GM19193 (cell line): ENCODE measurements around the gene CATSPERE.

Experiments used
- POLR2A ChIP-seq: IDR thresholded peaks from 4 replicates; pipeline ENCODE4 v1.6.1; 2011; ENCODE audit not compliant: insufficient read depth, insufficient read length; ENCODE audit errors: extremely low read depth

CATSPERE gene

DNA sequence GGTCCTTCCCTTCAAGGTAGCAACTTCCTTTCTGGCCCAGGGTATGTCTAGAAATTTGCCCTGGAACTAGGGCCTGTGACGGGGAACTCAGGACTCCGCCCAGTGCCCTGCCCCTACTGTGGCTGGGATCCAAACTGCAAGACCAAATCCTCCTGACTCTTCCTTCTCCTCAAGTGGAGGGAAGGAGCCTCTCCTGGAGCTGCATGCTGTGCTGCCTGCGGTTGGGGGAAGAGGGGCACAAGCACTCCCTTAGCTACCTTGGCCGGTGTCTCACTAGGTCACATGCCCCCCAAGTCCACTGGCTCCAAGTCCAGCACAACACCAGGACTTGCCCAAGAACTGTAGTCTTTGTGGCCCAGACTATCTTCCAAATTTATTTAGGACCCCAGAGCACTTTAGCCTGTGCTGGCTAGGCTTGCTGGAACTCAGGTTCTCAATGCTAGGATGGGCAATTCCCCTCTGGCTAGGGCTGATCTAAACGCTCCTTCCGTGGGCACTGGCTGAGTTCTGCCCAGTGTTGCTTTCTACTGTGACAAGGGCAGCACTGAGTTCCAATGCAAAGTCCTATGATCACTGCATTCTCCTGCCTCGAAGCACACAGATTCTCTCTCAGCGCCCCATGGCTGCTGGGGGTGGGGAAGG lies 21.6 kb upstream of the CATSPERE start:
- no peak for TF ChIP-seq POLR2A

DNA sequence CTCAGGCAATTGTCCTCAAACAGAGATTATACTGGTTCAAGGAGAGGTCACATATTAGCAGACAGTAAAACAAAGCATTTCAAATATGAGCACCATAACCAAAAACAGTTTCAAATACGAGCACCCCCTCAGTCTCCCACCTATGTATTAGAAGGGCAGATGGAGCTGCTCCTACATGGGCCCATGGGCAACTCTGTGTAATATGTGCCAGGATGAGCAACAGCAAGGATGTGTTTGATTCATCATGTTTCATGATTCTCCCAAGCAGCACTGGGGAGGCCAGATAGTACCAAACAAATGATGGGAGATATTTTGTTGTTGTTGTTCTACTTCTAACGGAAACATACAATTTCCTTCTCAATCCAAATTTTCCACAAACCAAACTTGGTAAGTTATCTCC lies 18.2 kb upstream of the CATSPERE start:
- TF ChIP-seq POLR2A: no peak

DNA sequence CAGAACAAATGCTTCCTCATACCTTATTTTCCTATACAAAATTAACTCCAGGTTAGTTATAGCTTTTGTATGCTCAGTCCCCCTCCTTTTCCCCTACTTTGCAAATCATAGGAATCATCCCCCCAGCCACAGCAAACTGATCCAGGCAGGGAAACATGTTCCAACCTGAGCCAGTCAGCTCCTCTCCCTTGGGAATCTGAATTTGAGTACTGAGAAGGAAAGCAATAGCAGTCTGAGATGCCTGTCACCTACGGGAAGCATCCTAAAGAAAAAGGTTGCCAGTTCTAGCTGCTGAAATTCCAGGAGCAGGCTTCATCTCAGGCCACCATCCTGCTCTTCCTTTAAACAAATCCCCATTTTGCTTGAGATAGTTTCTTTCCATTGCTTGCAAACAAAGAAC lies 16.2 kb upstream of the CATSPERE start:
- TF ChIP-seq POLR2A: no peak

DNA sequence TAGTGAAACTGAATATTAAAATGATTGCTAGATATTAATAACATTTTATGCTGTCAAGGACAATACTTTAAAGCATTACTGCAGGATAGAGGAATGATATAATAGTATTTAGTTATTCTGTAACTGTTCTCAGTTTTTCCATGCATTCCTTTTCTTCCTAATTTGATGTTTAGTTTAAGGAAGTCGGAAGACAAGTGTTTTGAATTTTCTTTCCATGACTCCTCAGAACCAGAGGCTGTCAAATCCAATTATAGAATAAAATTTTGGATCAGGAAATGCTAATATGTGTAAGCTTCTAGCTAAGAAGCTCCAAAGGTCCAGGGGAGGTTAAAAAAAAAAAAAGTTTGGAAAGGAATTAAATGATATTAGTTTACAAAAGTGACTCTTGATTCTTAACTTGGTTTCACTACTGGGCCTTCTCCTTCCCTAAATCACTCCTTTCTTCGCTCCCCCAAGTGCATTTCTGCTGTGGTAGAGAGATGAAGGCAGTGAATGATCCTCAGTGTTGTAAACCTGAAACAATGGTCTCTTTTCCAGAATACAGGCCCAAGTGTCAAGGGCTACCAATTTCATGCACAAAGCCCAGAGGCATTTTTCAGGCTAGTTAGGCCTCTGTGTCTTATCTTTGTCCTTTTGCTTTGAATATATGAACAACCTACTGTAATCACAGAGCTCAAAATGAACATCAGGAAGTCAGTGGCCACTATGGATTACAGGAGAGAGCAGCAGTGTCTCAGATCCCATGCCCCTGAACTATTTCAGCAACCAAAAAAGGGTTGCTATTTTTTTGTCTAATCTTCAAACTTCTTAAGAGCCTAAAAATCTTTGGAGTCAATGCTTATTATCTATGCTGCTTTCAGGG lies 15.5 kb upstream of the CATSPERE start:
- TF ChIP-seq POLR2A: no peak

DNA sequence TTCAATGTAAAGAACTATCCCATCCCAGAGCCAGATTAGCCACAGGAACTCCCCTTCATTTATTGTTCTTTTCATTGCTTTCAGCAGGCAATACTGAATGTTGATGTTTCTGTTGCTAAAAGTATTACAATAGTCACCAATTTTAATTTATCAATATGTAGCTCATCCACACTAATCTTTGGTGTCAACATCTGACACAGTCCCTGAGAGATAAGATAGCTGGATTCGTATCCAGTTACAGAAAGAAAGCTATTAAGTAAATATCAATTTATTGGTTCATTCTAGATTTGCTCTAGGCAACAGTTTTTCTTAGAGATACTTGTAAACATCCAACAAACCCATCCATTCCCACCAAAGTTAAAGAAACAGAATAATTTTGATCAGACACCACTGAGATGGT lies 14.0 kb upstream of the CATSPERE start:
- no peak for TF ChIP-seq POLR2A

DNA sequence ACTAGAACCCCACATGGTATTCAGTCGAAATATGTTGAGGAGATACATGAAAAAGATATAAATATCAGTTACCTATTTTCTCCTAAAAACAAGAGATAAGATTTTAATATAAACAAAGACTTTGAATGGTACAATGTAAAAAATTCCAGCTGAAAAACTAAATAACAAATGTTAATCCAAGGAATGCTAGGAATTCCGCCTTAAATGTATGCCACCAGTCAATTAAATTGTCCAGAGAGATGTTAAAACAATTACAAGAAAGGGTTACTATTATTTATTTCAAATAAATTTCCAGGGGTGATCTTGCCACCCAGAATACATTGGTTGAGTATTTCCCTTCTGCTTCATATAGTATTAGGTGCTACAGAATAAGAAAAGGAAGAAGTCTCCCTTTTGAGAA lies 13.5 kb upstream of the CATSPERE start:
- no peak for TF ChIP-seq POLR2A

DNA sequence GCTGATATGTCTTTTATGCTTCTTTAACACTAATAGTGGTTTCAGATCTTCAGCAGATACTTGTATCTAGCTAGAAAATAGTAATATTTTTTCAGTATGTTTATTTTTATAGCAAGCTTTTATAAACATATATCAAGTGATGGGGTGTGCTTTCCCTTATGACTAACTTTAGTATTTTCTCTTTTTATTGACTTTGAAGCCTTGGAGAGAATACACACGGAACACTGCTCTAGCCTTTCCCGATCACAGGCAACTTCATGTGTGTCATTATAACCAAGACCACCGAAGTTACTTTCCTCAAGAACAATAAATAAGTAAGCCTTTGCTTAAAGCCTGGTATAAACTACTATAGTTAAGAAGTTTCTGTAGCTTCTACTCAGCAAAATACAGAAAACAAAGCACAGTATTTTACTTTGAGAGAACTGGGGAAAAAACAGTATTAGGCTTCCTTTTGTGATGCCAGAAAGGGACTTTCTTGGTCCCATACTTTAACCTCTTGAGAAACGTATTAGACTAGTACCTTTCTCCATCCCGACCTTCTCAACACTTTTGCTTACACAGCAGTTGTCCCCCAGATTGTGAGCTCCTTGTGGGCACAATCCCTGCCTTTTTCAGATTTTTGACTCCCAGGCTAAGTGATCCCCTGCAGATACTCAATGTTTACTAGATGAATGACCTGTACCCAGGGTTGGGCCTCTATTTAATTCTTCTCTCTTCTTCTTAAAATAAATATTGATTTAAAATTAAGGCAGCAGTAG lies 12.6 kb upstream of the CATSPERE start:
- no peak for TF ChIP-seq POLR2A

DNA sequence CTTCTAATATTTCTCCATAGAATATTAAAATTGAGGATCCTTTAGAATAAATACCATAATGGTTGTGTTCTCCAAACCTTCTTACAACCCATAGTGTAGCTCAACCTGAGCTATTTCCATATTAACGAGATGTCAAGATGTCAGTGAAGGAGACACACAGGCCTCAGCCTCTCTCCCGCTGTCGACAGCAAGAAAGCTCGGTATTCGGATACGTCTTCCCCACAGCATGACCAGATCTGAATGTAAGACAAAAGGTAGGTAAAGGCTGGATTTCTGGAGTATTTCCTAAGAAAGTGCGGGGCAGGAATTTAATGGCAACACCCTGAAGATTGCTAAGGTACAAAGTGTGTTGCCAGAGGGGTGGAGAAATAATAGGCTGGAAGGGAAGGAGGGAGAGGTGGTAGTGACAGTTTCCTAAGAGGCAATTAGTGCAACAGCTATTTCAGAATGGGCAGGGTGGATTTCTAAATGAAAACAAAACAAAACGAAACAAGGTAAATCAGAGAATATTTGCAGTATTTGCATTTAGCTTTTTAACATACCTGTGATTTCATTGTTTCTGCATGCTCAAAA lies 11.1 kb upstream of the CATSPERE start:
- no peak for TF ChIP-seq POLR2A

DNA sequence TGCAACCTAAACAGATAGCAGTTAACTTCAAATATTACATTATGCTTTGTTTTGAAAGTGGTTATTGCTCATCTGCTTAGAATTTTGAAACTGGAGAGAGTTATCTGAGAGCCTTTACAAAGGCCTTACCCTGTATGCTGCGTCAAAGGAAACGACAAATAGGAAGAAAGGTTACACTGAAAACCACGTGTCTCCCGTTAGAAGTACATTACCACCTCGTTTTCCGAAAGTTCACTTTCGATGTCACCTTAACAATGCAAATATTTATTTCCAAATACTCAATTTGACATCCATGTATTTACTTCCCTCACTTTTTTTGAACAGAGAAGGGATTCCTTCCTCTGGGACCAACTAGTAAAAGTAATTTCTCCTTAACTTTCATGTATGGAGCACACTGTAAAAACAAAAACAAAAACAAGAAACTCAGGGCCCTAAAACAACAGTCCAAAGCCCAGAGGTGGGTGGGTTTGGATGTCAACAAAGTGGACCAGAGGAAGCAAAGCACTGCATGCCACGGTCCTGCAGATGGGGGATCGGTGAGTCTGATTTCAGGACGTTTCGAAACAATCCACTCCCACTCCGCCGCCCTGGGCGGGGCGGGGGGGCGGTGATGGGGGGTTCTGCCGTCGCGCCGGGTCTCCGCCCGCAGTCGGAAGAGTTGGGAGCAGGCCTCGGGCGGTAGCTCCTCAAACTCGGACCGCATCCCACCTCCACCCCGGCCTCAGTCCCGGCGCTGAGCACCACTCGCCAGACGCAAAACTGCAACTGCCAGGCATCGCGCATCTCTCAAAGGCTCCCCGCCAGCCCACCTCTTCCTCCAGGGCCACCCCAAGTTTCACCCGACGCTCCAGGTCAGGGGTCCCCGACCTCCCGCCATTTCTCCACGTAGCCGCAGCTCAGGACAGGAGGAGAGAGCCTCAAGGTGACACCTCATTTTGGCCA lies 10.2 kb upstream of the CATSPERE start:
- no peak for TF ChIP-seq POLR2A

DNA sequence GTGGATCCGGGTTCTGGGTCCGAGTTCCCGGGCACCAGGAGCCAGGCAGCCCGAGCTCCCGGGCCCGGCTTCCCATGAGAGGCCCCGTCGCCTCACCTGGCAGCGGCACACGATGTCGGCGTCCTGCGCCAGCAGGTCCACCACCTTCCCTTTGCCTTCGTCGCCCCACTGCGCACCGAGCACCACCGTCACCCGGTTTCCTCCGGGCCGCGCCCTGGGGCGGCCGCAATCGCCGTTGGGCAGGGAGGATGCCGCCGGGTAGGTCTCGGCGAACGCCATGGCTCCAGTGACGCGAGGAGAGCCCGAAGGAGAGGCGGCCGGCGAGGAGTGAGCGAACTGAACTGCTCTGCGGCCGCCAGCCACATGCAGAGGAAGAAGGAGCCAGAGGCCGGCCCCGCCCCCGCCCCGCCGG lies 9.5 kb upstream of the CATSPERE start, which contains the start of gene ADSS2:
ADSS2 (minus strand) TSS at position 371 of the 412 bp plus-strand sequence; CDS start at position 279, 92 bp downstream.
- TF ChIP-seq POLR2A: peak; percentile 91

DNA sequence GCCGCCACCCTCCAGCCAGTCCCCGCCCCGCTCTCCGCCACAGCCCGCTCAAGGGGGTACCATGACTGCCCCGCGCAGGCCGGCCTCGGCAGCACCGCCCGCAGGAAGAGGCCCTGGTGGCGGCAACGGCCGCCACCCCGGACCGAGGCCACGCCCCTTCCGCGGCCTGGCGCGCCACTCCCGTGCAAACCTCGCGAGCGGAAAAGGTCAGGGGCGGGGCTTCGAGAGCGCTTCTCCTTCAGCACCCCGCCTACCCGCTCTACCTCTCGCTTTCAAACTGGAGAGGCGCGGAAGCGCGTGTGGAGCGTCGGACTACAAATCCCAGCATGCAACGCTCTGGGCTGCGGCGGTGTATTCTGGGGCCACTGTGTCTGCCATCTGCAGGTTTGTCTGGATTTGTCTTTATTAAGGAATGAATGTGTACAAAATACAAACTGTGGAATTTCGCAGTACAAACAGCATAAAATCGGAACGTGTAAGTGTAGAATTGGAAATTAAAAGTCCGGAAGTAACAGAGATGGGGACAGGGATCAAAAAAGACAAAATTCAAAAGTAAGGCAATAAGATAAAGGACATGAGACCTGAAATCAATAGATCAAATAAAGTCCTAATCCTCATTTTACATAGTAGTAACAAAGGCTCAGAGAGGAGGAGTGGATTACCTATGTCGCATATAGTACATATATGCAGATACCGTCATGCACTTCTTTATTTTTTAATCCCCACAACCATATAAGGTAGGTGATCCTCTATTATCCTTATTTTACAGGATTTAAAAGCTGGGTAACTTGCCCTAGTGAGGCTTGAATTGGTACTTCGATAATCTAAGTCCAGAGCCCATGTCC lies 8.9 kb upstream of the CATSPERE start:
- TF ChIP-seq POLR2A: no peak

DNA sequence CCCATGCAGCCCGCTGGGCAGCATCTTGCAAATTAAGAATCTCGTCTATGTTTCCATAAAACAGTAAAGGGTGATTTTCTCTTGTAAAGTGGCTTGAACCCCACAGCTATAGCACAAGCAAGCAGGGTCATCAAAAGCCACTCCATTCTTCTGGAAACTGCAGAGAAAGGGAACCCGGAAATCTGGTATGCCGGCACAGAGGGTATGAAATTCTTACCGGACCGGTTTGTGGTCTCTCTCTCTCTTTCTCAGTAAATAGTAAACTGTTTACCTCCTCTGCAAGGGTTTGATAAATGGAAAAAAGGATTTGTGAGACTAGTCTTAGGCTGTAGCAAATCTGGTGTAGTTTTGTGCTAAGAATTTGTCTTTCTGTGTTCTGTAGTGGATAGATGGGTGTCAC lies 6.7 kb upstream of the CATSPERE start:
- TF ChIP-seq POLR2A: no peak

DNA sequence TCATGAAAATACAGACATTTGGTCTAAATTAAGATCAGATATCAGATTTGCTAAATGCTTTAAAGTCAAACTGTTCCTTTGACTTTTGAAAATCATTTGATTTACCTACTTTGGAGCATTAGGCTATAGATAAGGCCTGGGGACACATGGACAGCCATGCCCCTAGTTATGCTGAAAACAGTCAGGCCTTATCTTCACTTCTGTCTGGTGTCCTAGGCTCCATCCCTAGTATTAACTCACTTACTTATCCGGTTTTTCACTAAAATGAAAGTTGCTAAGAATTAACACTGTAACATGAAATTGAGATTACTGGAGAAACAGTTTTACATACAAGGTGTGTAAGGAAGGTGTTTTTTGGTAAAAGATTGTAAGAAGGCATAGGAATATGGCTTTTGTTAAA lies 4.5 kb upstream of the CATSPERE start:
- TF ChIP-seq POLR2A: no peak
